C4-2B (cell line): Measurements from ENCODE around the gene PRRT3.

Experiments
- H3K27ac ChIP-seq: fragments of 450-650 bp; 2 replicates; pipeline ENCODE4 v1.5.1; 2017
- ZFX ChIP-seq: fragments of 450-650 bp; IDR thresholded peaks from 2 replicates; pipeline ENCODE4 v1.6.1; 2017
- TF ChIP-seq, protein P1 (sequence below): fragments of 450-650 bp; conservative IDR thresholded peaks from 2 replicates; pipeline ENCODE4 v1.5.1; 2017; ENCODE audit warnings: mild to moderate bottlenecking

Gene PRRT3

DNA sequence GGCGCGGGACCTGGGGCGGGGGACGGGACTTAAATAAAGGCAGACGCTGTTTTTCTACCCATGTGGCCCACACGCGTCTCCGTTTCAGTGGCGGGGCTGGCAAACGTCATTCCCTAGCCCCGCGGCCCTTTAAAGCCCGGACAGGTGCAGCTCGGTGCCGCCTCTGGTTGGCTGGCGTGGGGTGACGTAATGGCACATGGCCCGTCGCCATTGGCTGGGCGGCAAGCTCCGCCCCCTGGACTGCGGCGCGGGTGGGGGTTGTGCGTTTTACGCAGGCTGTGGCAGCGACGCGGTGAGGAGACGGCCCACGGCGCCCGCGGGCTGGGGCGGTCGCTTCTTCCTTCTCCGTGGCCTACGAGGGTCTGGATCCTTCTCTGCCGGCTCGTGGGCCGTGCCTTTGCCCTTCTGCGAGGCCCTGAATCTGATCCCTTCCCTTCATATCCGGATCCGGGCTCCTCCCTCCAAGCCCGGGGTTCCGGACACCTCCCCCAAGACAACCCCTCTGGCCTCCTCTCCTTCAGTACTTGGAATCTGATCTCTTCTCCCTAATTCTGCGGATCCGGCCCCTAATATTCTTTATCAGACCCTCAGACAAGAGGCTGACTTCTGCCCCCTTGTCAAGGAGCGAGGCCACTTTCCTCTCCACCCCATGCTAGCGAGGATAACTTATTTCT lies 18.5 kb downstream of the PRRT3 start, which contains the start of gene CRELD1:
Gene CRELD1 (plus strand): TSS at position 274 of the 674 bp plus-strand sequence. CDS start 605 bp downstream, outside the sequence.
- TF ChIP-seq, protein P1, sequence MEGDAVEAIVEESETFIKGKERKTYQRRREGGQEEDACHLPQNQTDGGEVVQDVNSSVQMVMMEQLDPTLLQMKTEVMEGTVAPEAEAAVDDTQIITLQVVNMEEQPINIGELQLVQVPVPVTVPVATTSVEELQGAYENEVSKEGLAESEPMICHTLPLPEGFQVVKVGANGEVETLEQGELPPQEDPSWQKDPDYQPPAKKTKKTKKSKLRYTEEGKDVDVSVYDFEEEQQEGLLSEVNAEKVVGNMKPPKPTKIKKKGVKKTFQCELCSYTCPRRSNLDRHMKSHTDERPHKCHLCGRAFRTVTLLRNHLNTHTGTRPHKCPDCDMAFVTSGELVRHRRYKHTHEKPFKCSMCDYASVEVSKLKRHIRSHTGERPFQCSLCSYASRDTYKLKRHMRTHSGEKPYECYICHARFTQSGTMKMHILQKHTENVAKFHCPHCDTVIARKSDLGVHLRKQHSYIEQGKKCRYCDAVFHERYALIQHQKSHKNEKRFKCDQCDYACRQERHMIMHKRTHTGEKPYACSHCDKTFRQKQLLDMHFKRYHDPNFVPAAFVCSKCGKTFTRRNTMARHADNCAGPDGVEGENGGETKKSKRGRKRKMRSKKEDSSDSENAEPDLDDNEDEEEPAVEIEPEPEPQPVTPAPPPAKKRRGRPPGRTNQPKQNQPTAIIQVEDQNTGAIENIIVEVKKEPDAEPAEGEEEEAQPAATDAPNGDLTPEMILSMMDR, result no peak
- no peak for TF ChIP-seq ZFX
- peak within 1 kb of the TSS; percentile 82 for H3K27ac ChIP-seq

DNA sequence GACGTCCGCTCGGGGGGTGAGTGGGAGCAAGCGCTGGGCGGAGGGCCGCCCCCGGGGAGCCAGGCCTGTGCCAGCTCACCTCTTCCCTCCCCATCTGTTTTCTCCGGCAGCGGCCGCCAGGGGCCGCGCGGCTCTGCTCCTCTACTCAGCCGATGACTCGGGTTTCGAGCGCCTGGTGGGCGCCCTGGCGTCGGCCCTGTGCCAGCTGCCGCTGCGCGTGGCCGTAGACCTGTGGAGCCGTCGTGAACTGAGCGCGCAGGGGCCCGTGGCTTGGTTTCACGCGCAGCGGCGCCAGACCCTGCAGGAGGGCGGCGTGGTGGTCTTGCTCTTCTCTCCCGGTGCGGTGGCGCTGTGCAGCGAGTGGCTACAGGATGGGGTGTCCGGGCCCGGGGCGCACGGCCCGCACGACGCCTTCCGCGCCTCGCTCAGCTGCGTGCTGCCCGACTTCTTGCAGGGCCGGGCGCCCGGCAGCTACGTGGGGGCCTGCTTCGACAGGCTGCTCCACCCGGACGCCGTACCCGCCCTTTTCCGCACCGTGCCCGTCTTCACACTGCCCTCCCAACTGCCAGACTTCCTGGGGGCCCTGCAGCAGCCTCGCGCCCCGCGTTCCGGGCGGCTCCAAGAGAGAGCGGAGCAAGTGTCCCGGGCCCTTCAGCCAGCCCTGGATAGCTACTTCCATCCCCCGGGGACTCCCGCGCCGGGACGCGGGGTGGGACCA lies 19.2 kb downstream of the PRRT3 start:
- TF ChIP-seq ZFX, result peak; percentile 41; the same call in 1 of the 2 replicates
- TF ChIP-seq, protein P1, result peak; percentile 89
- H3K27ac ChIP-seq, result peak overlapping the region; percentile 82

DNA sequence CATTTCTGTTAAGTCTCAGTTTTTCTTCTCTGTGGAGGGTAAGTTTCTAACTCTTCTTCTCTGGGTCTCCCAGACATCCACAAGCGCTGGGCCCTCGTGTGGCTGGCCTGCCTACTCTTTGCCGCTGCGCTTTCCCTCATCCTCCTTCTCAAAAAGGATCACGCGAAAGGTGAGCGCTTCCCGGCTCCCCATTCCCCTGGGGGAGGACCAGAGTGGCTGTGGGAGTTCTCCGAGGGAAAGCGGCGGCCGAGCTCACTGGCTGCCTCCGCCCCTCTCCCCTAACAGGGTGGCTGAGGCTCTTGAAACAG lies 19.7 kb downstream of the PRRT3 start:
- H3K27ac ChIP-seq, result peak overlapping the region; percentile 82
- TF ChIP-seq, protein P1, result no peak
- no peak for TF ChIP-seq ZFX

DNA sequence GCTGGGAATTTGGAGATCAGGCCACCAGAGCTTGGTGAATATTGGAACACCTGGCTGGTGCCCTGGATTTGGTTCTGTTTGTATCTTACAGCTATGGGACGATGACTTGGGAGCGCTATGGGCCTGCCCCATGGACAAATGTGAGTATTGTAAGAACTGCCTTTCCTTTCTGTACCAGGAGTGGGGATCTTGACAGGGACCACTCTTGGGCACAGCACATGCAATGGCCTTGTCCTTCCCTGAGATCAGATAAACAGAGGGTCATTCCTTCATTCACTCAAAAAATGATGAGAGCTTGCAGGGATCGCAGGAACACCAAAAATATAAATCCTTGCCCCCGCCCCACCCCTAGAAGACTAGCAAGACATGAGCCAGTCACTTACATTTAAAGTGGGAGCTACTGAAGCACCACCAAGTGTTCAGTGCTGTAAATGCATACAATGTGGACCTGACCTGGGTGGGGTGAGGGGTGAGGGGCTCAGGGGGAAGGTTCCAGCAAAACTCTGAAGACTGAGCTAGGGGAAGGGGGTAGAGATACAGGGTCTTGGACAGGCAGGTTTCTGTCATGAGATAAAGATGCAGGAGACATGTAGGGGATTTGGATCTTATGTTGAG lies 21.3 kb downstream of the PRRT3 start:
- no peak overlapping the region for H3K27ac ChIP-seq
- TF ChIP-seq ZFX, result no peak
- TF ChIP-seq, protein P1, result no peak; the same call in 1 of the 2 replicates

DNA sequence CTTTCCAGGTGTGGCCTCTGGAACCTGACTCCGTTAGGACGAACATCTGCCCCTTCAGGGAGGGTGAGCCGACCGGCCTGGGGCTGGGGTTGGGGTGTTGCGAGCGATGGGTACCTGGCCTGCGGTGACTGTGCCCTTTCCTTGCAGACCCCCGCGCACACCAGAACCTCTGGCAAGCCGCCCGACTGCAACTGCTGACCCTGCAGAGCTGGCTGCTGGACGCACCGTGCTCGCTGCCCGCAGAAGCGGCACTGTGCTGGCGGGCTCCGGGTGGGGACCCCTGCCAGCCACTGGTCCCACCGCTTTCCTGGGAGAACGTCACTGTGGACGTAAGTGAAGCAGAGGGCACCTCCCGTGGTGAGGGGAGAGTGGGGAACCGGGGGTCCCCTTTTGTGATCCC lies 24.1 kb downstream of the PRRT3 start:
- TF ChIP-seq ZFX, result no peak
- TF ChIP-seq, protein P1, result no peak
- H3K27ac ChIP-seq, result no peak overlapping the region

DNA sequence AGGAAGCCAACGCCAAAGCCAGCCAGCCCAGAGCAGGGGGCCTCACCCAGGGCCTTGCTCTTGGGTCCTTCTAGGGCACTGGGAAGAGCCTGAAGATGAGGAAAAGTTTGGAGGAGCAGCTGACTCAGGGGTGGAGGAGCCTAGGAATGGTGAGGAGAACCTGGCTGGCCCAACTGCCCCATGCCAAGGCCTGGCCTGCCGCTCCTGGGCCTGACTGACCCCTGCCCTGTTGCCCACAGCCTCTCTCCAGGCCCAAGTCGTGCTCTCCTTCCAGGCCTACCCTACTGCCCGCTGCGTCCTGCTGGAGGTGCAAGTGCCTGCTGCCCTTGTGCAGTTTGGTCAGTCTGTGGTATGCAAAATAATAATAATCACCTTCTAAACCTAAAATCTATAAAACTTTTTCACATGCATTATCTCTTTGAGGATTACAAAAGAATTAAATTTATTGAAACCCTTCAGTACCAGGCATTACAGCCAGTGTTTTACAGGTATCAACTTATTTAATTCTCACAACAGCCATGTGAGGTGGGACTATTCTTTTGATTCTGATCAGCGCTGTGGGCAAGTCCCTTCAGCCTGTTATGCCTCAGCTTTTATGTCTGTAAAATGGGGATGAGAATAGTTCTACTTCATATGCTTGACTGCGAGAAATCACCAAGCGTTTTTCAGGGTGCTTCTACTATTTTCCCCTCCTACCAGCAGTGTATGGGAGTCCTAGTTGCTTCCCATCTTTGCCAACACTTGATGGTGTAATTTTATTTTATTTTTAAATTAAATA lies 33.8 kb downstream of the PRRT3 start:
- TF ChIP-seq ZFX, result no peak
- TF ChIP-seq, protein P1, result no peak
- H3K27ac ChIP-seq, result peak overlapping the region; percentile 77

DNA sequence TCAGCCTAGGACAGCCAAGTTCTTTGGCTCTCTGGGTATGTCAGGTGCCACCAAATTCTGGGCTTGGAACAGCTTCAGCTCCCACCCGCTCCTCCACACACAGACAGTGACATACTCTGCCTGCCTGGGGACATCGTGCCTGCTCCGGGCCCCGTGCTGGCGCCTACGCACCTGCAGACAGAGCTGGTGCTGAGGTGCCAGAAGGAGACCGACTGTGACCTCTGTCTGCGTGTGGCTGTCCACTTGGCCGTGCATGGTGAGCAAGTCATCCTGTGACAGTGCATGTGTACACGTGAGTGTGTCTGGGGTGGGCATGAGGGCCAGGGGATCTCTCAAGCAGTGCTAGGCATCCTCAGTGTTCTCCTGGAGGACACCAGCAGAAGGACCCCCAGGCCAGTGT lies 34.4 kb downstream of the PRRT3 start:
- no peak for TF ChIP-seq ZFX
- TF ChIP-seq, protein P1, result no peak
- H3K27ac ChIP-seq, result peak overlapping the region; percentile 77
